Liver (tissue), 9 donors: Measurements from ENCODE around the gene TBC1D14. TPM values are rescaled to one million over a fixed set of nuclear protein-coding genes. Genes with fewer than 3 reads are reported as not detected.

Experiments used
- DNase-seq: peaks from one replicate; pipeline ENCODE4 v3.0.0-alpha.2; 2017; ENCODE audit warnings: low spot score
- H3K27ac ChIP-seq, 2 donors: one replicate each; pipeline ENCODE4 v1.7.0; 2013; ENCODE audit warnings: inconsistent platforms in 2 of 2, low read length in 2 of 2, control low read depth in 1 of 2, low read depth in 1 of 2, mild to moderate bottlenecking in 1 of 2
- H3K27me3 ChIP-seq, 4 donors: one replicate each; pipeline versions ENCODE4 v1.6.1 to v1.7.0; 2013; ENCODE audit warnings: low read length in 3 of 4, inconsistent platforms in 1 of 4, mild to moderate bottlenecking in 1 of 4, moderate library complexity in 1 of 4; ENCODE audit not compliant: control insufficient read depth in 4 of 4, insufficient read depth in 4 of 4
- H3K36me3 ChIP-seq, 4 donors: one replicate each; pipeline versions ENCODE4 v1.6.1 to v1.7.0; 2013; ENCODE audit warnings: low read length in 3 of 4, mild to moderate bottlenecking in 3 of 4, low read depth in 1 of 4, moderate library complexity in 1 of 4; ENCODE audit not compliant: control insufficient read depth in 4 of 4, insufficient read depth in 3 of 4
- H3K4me1 ChIP-seq, 4 donors: one replicate each; pipeline versions ENCODE4 v1.6.1 to v1.7.0; 2013; ENCODE audit warnings: low read length in 3 of 4, mild to moderate bottlenecking in 3 of 4, moderate library complexity in 1 of 4; ENCODE audit not compliant: control insufficient read depth in 4 of 4, insufficient read depth in 4 of 4
- H3K4me3 ChIP-seq, 3 donors: one replicate each; pipeline versions ENCODE4 v1.6.1 to v1.7.0; 2013; ENCODE audit warnings: low read length in 3 of 3, control low read depth in 1 of 3, low read depth in 1 of 3, mild to moderate bottlenecking in 1 of 3
- H3K9ac ChIP-seq, 2 donors: one replicate each; pipeline ENCODE4 v1.7.0; 2013; ENCODE audit warnings: low read length in 2 of 2, mild to moderate bottlenecking in 2 of 2, moderate library complexity in 2 of 2, control low read depth in 1 of 2, low read depth in 1 of 2
- H3K9me3 ChIP-seq, 4 donors: one replicate each; pipeline versions ENCODE4 v1.6.1 to v1.7.0; 2013; ENCODE audit warnings: low read length in 3 of 4; ENCODE audit not compliant: control insufficient read depth in 4 of 4
- ATF3 ChIP-seq: IDR thresholded peaks from 2 replicates; pipeline ENCODE4 v1.6.1; 2016; ENCODE audit warnings: antibody characterized with exemption
- CTCF ChIP-seq: fragments of 150-350 bp; IDR thresholded peaks from 2 replicates; pipeline ENCODE4 v1.5.1; 2017; ENCODE audit warnings: improper control_type of control experiment, low read depth, low read length; ENCODE audit not compliant: missing input control
- EGR1 ChIP-seq, 2 donors: IDR thresholded peaks; 2 replicates each; pipeline ENCODE4 v1.6.1; 2016 to 2018; ENCODE audit warnings: antibody characterized with exemption in 2 of 2, low read depth in 2 of 2
- FOXA1 ChIP-seq: IDR thresholded peaks from 2 replicates; pipeline ENCODE4 v1.6.1; 2016; ENCODE audit warnings: antibody characterized with exemption
- FOXA2 ChIP-seq: IDR thresholded peaks from 2 replicates; pipeline ENCODE4 v1.6.1; 2016; ENCODE audit warnings: antibody characterized with exemption
- GABPA ChIP-seq, 2 donors: IDR thresholded peaks in 1 of 2; conservative IDR thresholded peaks in 1 of 2; 2 replicates each; pipeline ENCODE4 v1.6.1; 2016; ENCODE audit warnings: antibody characterized with exemption in 2 of 2, mild to moderate bottlenecking in 1 of 2, moderate library complexity in 1 of 2
- HNF4A ChIP-seq, 2 donors: conservative IDR thresholded peaks; 2 replicates each; pipeline ENCODE4 v1.6.1; 2016; ENCODE audit warnings: antibody characterized with exemption in 2 of 2, mild to moderate bottlenecking in 2 of 2
- HNF4G ChIP-seq: IDR thresholded peaks from 2 replicates; pipeline ENCODE4 v1.6.1; 2016; ENCODE audit warnings: antibody characterized with exemption
- JUND ChIP-seq, 2 donors: IDR thresholded peaks; 2 replicates each; pipeline ENCODE4 v1.6.1; 2016; ENCODE audit warnings: antibody characterized with exemption in 2 of 2
- NR2F2 ChIP-seq: IDR thresholded peaks from 2 replicates; pipeline ENCODE4 v1.6.1; 2016; ENCODE audit warnings: antibody characterized with exemption
- RAD21 ChIP-seq, 2 donors: IDR thresholded peaks; 2 replicates each; pipeline ENCODE4 v1.6.1; 2016; ENCODE audit warnings: antibody characterized with exemption in 2 of 2, mild to moderate bottlenecking in 2 of 2
- REST ChIP-seq: IDR thresholded peaks from 2 replicates; pipeline ENCODE4 v1.6.1; 2016; ENCODE audit warnings: antibody characterized with exemption, mild to moderate bottlenecking
- RXRA ChIP-seq, 2 donors: IDR thresholded peaks; 2 replicates each; pipeline ENCODE4 v1.6.1; 2017 to 2018; ENCODE audit warnings: antibody characterized with exemption in 2 of 2, mild to moderate bottlenecking in 1 of 2
- SP1 ChIP-seq: IDR thresholded peaks from 2 replicates; pipeline ENCODE4 v1.6.1; 2018; ENCODE audit warnings: antibody characterized with exemption, mild to moderate bottlenecking
- TAF1 ChIP-seq: conservative IDR thresholded peaks from 2 replicates; pipeline ENCODE4 v1.6.1; 2016; ENCODE audit warnings: antibody characterized with exemption, mild to moderate bottlenecking
- YY1 ChIP-seq: IDR thresholded peaks from 2 replicates; pipeline ENCODE4 v1.6.1; 2016; ENCODE audit warnings: antibody characterized with exemption, mild to moderate bottlenecking
- ZBTB33 ChIP-seq: IDR thresholded peaks from 2 replicates; pipeline ENCODE4 v1.6.1; 2016; ENCODE audit warnings: antibody characterized with exemption
- WGBS: extraction: QIAGEN DNeasy Blood & Tissue Kit; methylation state at CpG from one replicate; pipeline ENCODE4 v1.1.7; 2013; 5-methylcytosine and 5-hydroxymethylcytosine counted together
- polyA plus RNA-seq, 2 donors: library from polyadenylated mRNA; stranded (reverse) in 1 of 2; unstranded in 1 of 2; fragments of 200-250 nt in 1 of 2; fragments of >200 nt in 1 of 2; fragmentation: Nextera tagmentation in 1 of 2; extraction: Ambion mirVana in 1 of 2; gene quantifications; one replicate each; pipeline versions ENCODE4 v1.2.1 to v1.2.3, GENCODE V29; 2013 to 2015
- total RNA-seq, 2 donors: library from RNA; depleted of rRNA; stranded (reverse); fragments of >200 nt; gene quantifications; one replicate each; pipeline ENCODE4 v1.2.3, GENCODE V29; 2014
- TF ChIP-seq, protein P1 (sequence below): IDR thresholded peaks from 2 replicates; pipeline ENCODE4 v1.6.1; 2016; ENCODE audit warnings: antibody characterized with exemption
- donor health status: healthy.
- donor health status: healthy.
- donor health status: healthy.
- donor health status: healthy.
- donor health status: healthy.

TBC1D14 gene
- total and polyA plus RNA-seq, 4 donors: 10.0 to 45.2 (median 22.7) TPM

GRCh38 chr4:7009564-7009963 lies 99.9 kb downstream of the TBC1D14 start:
- H3K4me3 ChIP-seq: no peak overlapping the region
- no peaks in the 10 kb centered on the region for H3K27me3 ChIP-seq
- no peak overlapping the region for H3K27ac ChIP-seq
- no peak for DNase-seq
- H3K36me3 ChIP-seq: peaks cover 5 to 24% (median 13%) of the 10 kb centered on the region in 4 donors
- H3K4me1 ChIP-seq: peaks cover 0 to 25% (median 20%) of the 10 kb centered on the region in 4 donors
- TF ChIP-seq GABPA (IDR thresholded peaks at IDR 0.05 in 1 of 2, conservative IDR thresholded peaks at IDR 0.05 in 1 of 2) (no peak), ZBTB33 (no peak), CTCF (no peak), HNF4A (conservative IDR thresholded peaks at IDR 0.05) (no peak), REST (no peak), FOXA1 (no peak), SP1 (no peak), HNF4G (no peak), FOXA2 (no peak), JUND (IDR thresholded peaks at IDR 0.05) (no peak), YY1 (no peak), EGR1 (IDR thresholded peaks at IDR 0.05; ENCODE audit: low read depth in 2 of 2) (no peak), NR2F2 (no peak), RXRA (IDR thresholded peaks at IDR 0.05) (no peak), TAF1 (no peak), RAD21 (IDR thresholded peaks at IDR 0.05) (no peak)
- TF ChIP-seq, protein P1, sequence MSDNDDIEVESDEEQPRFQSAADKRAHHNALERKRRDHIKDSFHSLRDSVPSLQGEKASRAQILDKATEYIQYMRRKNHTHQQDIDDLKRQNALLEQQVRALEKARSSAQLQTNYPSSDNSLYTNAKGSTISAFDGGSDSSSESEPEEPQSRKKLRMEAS: no peak
- H3K9me3 ChIP-seq: no peaks in the 10 kb centered on the region
- no peak overlapping the region for H3K9ac ChIP-seq
- WGBS: 96% methylated on average over 5 of the region's 5 CpGs

DNA sequence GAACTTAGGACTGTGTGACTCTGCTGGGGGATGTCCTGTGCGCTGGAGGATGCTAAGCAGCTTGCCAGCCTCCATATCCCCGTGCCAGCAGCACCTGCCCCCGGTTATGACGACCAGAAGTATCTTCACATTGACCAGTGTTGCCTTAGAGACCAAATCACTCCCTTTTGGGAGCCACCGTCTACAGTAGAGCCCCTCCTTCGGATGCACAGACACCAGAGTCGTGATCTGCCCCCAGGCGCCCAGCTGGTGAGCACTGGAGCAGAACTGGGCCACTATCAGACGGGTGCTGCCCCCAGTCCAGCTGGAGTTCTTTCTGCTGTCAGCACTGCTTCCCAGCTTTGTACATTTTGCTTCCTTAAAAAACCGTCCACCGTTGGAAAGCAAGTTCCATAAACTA lies 103.5 kb downstream of the TBC1D14 start:
- H3K4me3 ChIP-seq: no peak overlapping the region
- H3K27ac ChIP-seq: no peak overlapping the region
- peaks cover 6 to 36% (median 17%) of the 10 kb centered on the region in 4 donors for H3K36me3 ChIP-seq
- H3K4me1 ChIP-seq: peaks cover 10 to 29% (median 19%) of the 10 kb centered on the region in 4 donors
- no peak for DNase-seq
- H3K9ac ChIP-seq: no peak overlapping the region
- H3K9me3 ChIP-seq: no peaks in the 10 kb centered on the region
- TF ChIP-seq RXRA (IDR thresholded peaks at IDR 0.05): no peak
- TF ChIP-seq ZBTB33: no peak
- TF ChIP-seq HNF4G: no peak
- TF ChIP-seq, protein P1: no peak
- TF ChIP-seq EGR1 (IDR thresholded peaks at IDR 0.05; ENCODE audit: low read depth in 2 of 2): no peak
- no peak for TF ChIP-seq ATF3
- no peak for TF ChIP-seq NR2F2
- no peaks in the 10 kb centered on the region for H3K27me3 ChIP-seq
- 94% methylated on average over 11 of the region's 11 CpGs for WGBS
